SK-N-SH (cell line): ENCODE results near the gene PDGFC. TPM values are rescaled to one million over a fixed set of nuclear protein-coding genes. Genes with fewer than 3 reads are reported as not detected.

Experiments used
- CTCF ChIA-PET: fragments of 300-600, 350-600 bp; formaldehyde crosslinking; extraction: SDS; loops from one replicate; lab custom pipeline; 2021; lab: Yijun Ruan, JAX
- POLR2A ChIA-PET: fragments of 350-600 bp; sonication (Branson Sonifier 250); formaldehyde crosslinking; extraction: SDS; loops from one replicate; lab custom pipeline; 2020; ENCODE audit warnings: antibody characterized with exemption, inconsistent platforms; lab: Yijun Ruan, JAX
- DNase-seq: peaks from one replicate; pipeline ENCODE4 v3.0.0; 2012
- H2AFZ ChIP-seq: fragments of 200-600 bp; sonication (generic); 2 replicates; pipeline ENCODE4 v1.8.1; 2016; ENCODE audit warnings: antibody characterized with exemption, mild to moderate bottlenecking, low read depth
- H3F3A ChIP-seq: fragments of 200-600 bp; sonication (generic); replicated peaks from 2 replicates; pipeline ENCODE3; 2016; ENCODE audit warnings: antibody characterized with exemption, mild to moderate bottlenecking; ENCODE audit not compliant: insufficient read depth
- H3K27ac ChIP-seq, 2 experiments: fragments of 200-500 bp in 1 of 2; fragments of 200-600 bp in 1 of 2; sonication (Bioruptor generic) in 1 of 2; sonication (generic), shearing (Covaris generic) in 1 of 2; 2 replicates each; pipeline versions ENCODE4 v1.5.1 to v1.6.1; 2014 to 2016; ENCODE audit warnings: low read depth in 2 of 2, inconsistent platforms in 1 of 2, low read length in 1 of 2, mild to moderate bottlenecking in 1 of 2, mixed read lengths in 1 of 2
- H3K27me3 ChIP-seq: fragments of 200-600 bp; sonication (generic), shearing (Covaris generic); 2 replicates; pipeline ENCODE4 v1.6.1; 2016; ENCODE audit warnings: mixed run types; ENCODE audit not compliant: insufficient read depth
- H3K36me3 ChIP-seq, 2 experiments: fragments of 200-500 bp in 1 of 2; fragments of 200-600 bp in 1 of 2; sonication (Bioruptor generic) in 1 of 2; sonication (generic) in 1 of 2; replicated peaks in 1 of 2; 2 replicates each; pipeline versions ENCODE3 to v1.5.1; 2014 to 2016; ENCODE audit warnings: low read length in 1 of 2, mild to moderate bottlenecking in 1 of 2; ENCODE audit not compliant: insufficient read depth in 2 of 2, control insufficient read depth in 1 of 2
- H3K4me1 ChIP-seq, 2 experiments: fragments of 200-500 bp in 1 of 2; fragments of 200-600 bp in 1 of 2; sonication (Bioruptor generic) in 1 of 2; sonication (generic), shearing (Covaris generic) in 1 of 2; 2 replicates each; pipeline versions ENCODE4 v1.5.1 to v1.6.1; 2014 to 2016; ENCODE audit warnings: low read depth in 1 of 2, low read length in 1 of 2, mixed run types in 1 of 2; ENCODE audit not compliant: insufficient read depth in 2 of 2, control insufficient read depth in 1 of 2
- H3K4me2 ChIP-seq: fragments of 200-600 bp; sonication (generic), shearing (Covaris generic); 2 replicates; pipeline ENCODE4 v1.6.1; 2017; ENCODE audit warnings: mixed run types
- H3K4me3 ChIP-seq, 2 experiments: fragments of 200-500 bp in 1 of 2; fragments of 200-600 bp in 1 of 2; sonication (Bioruptor generic) in 1 of 2; sonication (generic), shearing (Covaris generic) in 1 of 2; 2 replicates each; pipeline versions ENCODE4 v1.5.1 to v1.8.1; 2014 to 2016; ENCODE audit warnings: low read depth in 2 of 2, inconsistent platforms in 1 of 2, low read length in 1 of 2, mild to moderate bottlenecking in 1 of 2, mixed read lengths in 1 of 2, moderate library complexity in 1 of 2
- H3K79me2 ChIP-seq: fragments of 200-600 bp; sonication (generic); 2 replicates; pipeline ENCODE4 v1.8.1; 2017; ENCODE audit warnings: mild to moderate bottlenecking; ENCODE audit not compliant: insufficient read depth
- H3K9ac ChIP-seq: fragments of 200-600 bp; sonication (generic); 2 replicates; pipeline ENCODE4 v1.6.1; 2017; ENCODE audit warnings: mixed run types
- H3K9me2 ChIP-seq: fragments of 200-600 bp; sonication (generic); 2 replicates; pipeline ENCODE4 v1.6.1; 2017; ENCODE audit warnings: mixed run types
- H3K9me3 ChIP-seq: fragments of 200-600 bp; sonication (generic); 2 replicates; pipeline ENCODE4 v1.6.1; 2017; ENCODE audit warnings: mixed run types, mild to moderate bottlenecking, moderate library complexity
- H4K20me1 ChIP-seq: fragments of 200-600 bp; sonication (generic); 2 replicates; pipeline ENCODE4 v1.6.1; 2017; ENCODE audit warnings: mild to moderate bottlenecking, mixed run types; ENCODE audit not compliant: insufficient read depth
- EP300 ChIP-seq, 2 experiments: IDR thresholded peaks; 2 replicates each; pipeline versions ENCODE4 v1.4.0 to v1.6.1; 2012; ENCODE audit warnings: borderline replicate concordance in 1 of 2, low read depth in 1 of 2, low read length in 1 of 2
- EZH2phosphoT487 ChIP-seq: fragments of 200-600 bp; sonication (generic); IDR thresholded peaks from 2 replicates; pipeline ENCODE4 v1.6.1; 2017; ENCODE audit warnings: low read depth, mixed run types, mild to moderate bottlenecking, antibody characterized with exemption, moderate library complexity, borderline replicate concordance
- GATA2 ChIP-seq: sonication (generic); formaldehyde crosslinking; IDR thresholded peaks from 2 replicates; pipeline ENCODE4 v1.5.0; 2020; ENCODE audit warnings: mild to moderate bottlenecking, missing genetic modification reagents
- NFIC ChIP-seq: IDR thresholded peaks from 2 replicates; pipeline ENCODE4 v1.4.0; 2012; ENCODE audit warnings: borderline replicate concordance
- PBX3 ChIP-seq: IDR thresholded peaks from 2 replicates; pipeline ENCODE4; 2012
- POLR2AphosphoS5 ChIP-seq: IDR thresholded peaks from 2 replicates; pipeline ENCODE4 v1.6.1; 2012; ENCODE audit warnings: low read depth, low read length
- RAD21 ChIP-seq: IDR thresholded peaks from 2 replicates; pipeline ENCODE4 v1.6.1; 2012; ENCODE audit warnings: mild to moderate bottlenecking, low read length
- REST ChIP-seq: IDR thresholded peaks from 2 replicates; pipeline ENCODE4 v1.6.1; 2012; ENCODE audit warnings: mild to moderate bottlenecking, low read depth, low read length, moderate library complexity
- RFX5 ChIP-seq: IDR thresholded peaks from 2 replicates; pipeline ENCODE4 v1.6.1; 2012; ENCODE audit warnings: mild to moderate bottlenecking, improper control_type of control experiment, low read length
- RXRA ChIP-seq: IDR thresholded peaks from 2 replicates; pipeline ENCODE4 v1.4.0; 2012; ENCODE audit warnings: low read depth, mild to moderate bottlenecking, borderline replicate concordance
- SMC3 ChIP-seq: IDR thresholded peaks from 2 replicates; pipeline ENCODE4 v1.6.1; 2012; ENCODE audit warnings: low read depth, low read length, improper control_type of control experiment
- TCF12 ChIP-seq: IDR thresholded peaks from 2 replicates; pipeline ENCODE4 v1.4.0; 2012
- USF1 ChIP-seq: IDR thresholded peaks from 2 replicates; pipeline ENCODE4 v1.4.0; 2012; ENCODE audit warnings: low read depth, borderline replicate concordance
- YY1 ChIP-seq: IDR thresholded peaks from 2 replicates; pipeline ENCODE4 v1.4.0; 2012; ENCODE audit warnings: low read depth, mild to moderate bottlenecking
- WGBS: methylation state at CpG from one replicate; pipeline ENCODE4 v1.1.6; 2017; ENCODE audit warnings: low lambda C conversion rate; 5-methylcytosine and 5-hydroxymethylcytosine counted together
- polyA plus RNA-seq, 3 experiments: library from polyadenylated mRNA; depleted of rRNA; stranded (reverse); fragments of >200 nt; gene quantifications; 2 replicates each; pipeline ENCODE4 v1.2.3, GENCODE V29; 2012
- TF ChIP-seq, protein P1 (sequence below): fragments of 150-350 bp; IDR thresholded peaks from 2 replicates; pipeline ENCODE4 v1.6.1; 2017; ENCODE audit warnings: antibody characterized with exemption, low read length, low read depth, borderline replicate concordance
- TF ChIP-seq, protein P2 (sequence below): fragments of 200-600 bp; sonication (generic); IDR thresholded peaks from 2 replicates; pipeline ENCODE4 v1.6.1; 2017; ENCODE audit warnings: antibody characterized with exemption, mild to moderate bottlenecking, moderate library complexity
- TF ChIP-seq, protein P3 (sequence below): fragments of 150-350 bp; IDR thresholded peaks from 2 replicates; pipeline ENCODE4 v1.6.1; 2016; ENCODE audit warnings: mild to moderate bottlenecking, low read depth, low read length

Gene PDGFC
- polyA plus RNA-seq, 1 of the 3 experiments (the other 2 are of a cell fraction): 29.8 TPM

DNA sequence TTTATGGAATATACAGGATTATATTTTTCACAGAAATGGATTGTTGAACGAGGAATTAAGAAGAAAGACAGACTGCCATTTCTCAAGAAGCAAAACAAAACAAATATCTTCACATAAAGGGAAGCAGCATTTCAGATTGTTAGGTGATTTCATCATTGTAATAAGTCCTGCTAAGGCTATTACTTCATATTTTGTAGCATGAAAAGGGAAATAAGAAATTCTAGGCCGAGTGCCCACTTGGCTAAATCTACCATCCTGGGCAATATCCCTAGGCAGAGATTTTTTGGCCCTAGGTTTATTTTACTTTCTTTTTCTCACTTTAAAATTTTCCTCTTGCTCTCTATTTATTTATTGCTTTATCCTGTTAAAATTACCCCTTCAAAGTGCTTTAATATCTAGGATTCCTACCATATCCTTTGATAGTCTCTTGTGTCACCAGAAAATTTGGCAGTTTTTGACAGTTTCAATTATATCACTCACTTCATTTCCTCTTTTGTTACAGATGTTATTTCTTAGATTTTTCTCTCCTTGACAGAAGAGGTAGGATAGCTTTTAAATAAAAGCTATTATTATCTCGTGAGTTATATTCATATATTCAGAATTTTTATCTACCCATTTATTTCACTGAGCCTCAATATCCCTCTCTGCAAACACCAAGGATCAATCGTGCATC lies 142.3 kb downstream of the PDGFC start:
- TF ChIP-seq REST (no peak), EP300 (IDR thresholded peaks at IDR 0.05; ENCODE audit: borderline replicate concordance in 1 of 2, low read depth in 1 of 2, low read length in 1 of 2) (no peak), GATA2 (CRISPR knock-in tag) (no peak), NFIC (no peak), POLR2AphosphoS5 (no peak), TCF12 (no peak), EZH2phosphoT487 (no peak), RAD21 (no peak), USF1 (no peak), RFX5 (no peak), YY1 (no peak), SMC3 (no peak), PBX3 (no peak), RXRA (no peak)
- TF ChIP-seq, protein P1, sequence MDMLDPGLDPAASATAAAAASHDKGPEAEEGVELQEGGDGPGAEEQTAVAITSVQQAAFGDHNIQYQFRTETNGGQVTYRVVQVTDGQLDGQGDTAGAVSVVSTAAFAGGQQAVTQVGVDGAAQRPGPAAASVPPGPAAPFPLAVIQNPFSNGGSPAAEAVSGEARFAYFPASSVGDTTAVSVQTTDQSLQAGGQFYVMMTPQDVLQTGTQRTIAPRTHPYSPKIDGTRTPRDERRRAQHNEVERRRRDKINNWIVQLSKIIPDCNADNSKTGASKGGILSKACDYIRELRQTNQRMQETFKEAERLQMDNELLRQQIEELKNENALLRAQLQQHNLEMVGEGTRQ: no peak
- TF ChIP-seq, protein P2, sequence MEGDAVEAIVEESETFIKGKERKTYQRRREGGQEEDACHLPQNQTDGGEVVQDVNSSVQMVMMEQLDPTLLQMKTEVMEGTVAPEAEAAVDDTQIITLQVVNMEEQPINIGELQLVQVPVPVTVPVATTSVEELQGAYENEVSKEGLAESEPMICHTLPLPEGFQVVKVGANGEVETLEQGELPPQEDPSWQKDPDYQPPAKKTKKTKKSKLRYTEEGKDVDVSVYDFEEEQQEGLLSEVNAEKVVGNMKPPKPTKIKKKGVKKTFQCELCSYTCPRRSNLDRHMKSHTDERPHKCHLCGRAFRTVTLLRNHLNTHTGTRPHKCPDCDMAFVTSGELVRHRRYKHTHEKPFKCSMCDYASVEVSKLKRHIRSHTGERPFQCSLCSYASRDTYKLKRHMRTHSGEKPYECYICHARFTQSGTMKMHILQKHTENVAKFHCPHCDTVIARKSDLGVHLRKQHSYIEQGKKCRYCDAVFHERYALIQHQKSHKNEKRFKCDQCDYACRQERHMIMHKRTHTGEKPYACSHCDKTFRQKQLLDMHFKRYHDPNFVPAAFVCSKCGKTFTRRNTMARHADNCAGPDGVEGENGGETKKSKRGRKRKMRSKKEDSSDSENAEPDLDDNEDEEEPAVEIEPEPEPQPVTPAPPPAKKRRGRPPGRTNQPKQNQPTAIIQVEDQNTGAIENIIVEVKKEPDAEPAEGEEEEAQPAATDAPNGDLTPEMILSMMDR: no peak
- TF ChIP-seq, protein P3, sequence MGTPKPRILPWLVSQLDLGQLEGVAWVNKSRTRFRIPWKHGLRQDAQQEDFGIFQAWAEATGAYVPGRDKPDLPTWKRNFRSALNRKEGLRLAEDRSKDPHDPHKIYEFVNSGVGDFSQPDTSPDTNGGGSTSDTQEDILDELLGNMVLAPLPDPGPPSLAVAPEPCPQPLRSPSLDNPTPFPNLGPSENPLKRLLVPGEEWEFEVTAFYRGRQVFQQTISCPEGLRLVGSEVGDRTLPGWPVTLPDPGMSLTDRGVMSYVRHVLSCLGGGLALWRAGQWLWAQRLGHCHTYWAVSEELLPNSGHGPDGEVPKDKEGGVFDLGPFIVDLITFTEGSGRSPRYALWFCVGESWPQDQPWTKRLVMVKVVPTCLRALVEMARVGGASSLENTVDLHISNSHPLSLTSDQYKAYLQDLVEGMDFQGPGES: no peak
- Histone ChIP-seq H3K9ac (peak overlapping the region; percentile 23), H2AFZ (no peak overlapping the region), H3F3A (peaks cover 39% of the 10 kb centered on the region), H3K36me3 (peaks cover 0 to 4% of the 10 kb centered on the region in 2 experiments), H3K27ac (peak overlapping the region in 1 of 2 experiments; percentile 73; a peak in 2 of 4 replicates), H3K79me2 (peaks cover 58% of the 10 kb centered on the region), H3K4me2 (peak overlapping the region; percentile 34), H3K9me2 (no peaks in the 10 kb centered on the region), H4K20me1 (no peaks in the 10 kb centered on the region), H3K4me3 (peak overlapping the region; percentile 15 to 16; a peak in 3 of 4 replicates), H3K4me1 (peaks cover 0 to 9% of the 10 kb centered on the region in 2 experiments; a peak in 2 of 4 replicates), H3K9me3 (no peaks in the 10 kb centered on the region), H3K27me3 (no peaks in the 10 kb centered on the region)
- ChIA-PET POLR2A (no interaction called here), CTCF (no interaction called here)
- no peak for DNase-seq
- WGBS: 47% methylated on average over 4 of the region's 4 CpGs
